H1 (cell line): ENCODE results near the gene SLC24A1. TPM values are rescaled to one million over a fixed set of nuclear protein-coding genes. Genes with fewer than 3 reads are reported as not detected.

Experiments
- BCL11A ChIP-seq, 2 experiments: IDR thresholded peaks; one replicate each; pipeline ENCODE4 v1.6.1; 2011; ENCODE audit warnings: low read depth in 2 of 2, low read length in 2 of 2, mild to moderate bottlenecking in 2 of 2
- BRCA1 ChIP-seq: IDR thresholded peaks from 2 replicates; pipeline ENCODE4 v1.6.1; 2012; ENCODE audit warnings: low read depth, low read length, improper control_type of control experiment
- CBX5 ChIP-seq: fragments of 300-800, 300-1000 bp; sonication (generic); IDR thresholded peaks from 2 replicates; pipeline ENCODE4 v1.7.1; 2016; ENCODE audit warnings: antibody characterized with exemption, low read length, low read depth
- CEBPB ChIP-seq: IDR thresholded peaks from 2 replicates; pipeline ENCODE4 v1.6.1; 2012; ENCODE audit warnings: low read depth, low read length
- CREB1 ChIP-seq: IDR thresholded peaks from 2 replicates; pipeline ENCODE4 v1.6.1; 2012; ENCODE audit warnings: inconsistent platforms
- CTCF ChIP-seq, 3 experiments: IDR thresholded peaks; 1 replicate in 2 of 3; 2 replicates in 1 of 3; pipeline versions ENCODE4 v1.5.1 to v1.6.1; 2011; ENCODE audit warnings: low read length in 3 of 3, mild to moderate bottlenecking in 3 of 3, inconsistent platforms in 2 of 3, low read depth in 1 of 3, moderate library complexity in 1 of 3; ENCODE audit not compliant: insufficient read depth in 1 of 3; ENCODE audit errors: control extremely low read depth in 1 of 3
- FOSL1 ChIP-seq: IDR thresholded peaks from 2 replicates; pipeline ENCODE4 v1.6.1; 2011; ENCODE audit warnings: mild to moderate bottlenecking, low read depth, low read length, moderate library complexity; ENCODE audit not compliant: insufficient read depth
- GTF2F1 ChIP-seq: IDR thresholded peaks from 2 replicates; pipeline ENCODE4 v1.6.1; 2012; ENCODE audit warnings: low read depth, low read length, improper control_type of control experiment, borderline replicate concordance
- MAX ChIP-seq: IDR thresholded peaks from 2 replicates; pipeline ENCODE4 v1.6.1; 2012; ENCODE audit warnings: inconsistent platforms
- PHF8 ChIP-seq: fragments of 200-600 bp; sonication (generic); conservative IDR thresholded peaks from 2 replicates; pipeline ENCODE4 v1.7.1; 2012; ENCODE audit warnings: low read depth, mild to moderate bottlenecking, inconsistent platforms, low read length, moderate library complexity
- POLR2A ChIP-seq, 2 experiments: IDR thresholded peaks; 1 replicate in 1 of 2; 2 replicates in 1 of 2; pipeline ENCODE4 v1.6.1; 2011; ENCODE audit warnings: low read depth in 2 of 2, low read length in 2 of 2, mild to moderate bottlenecking in 2 of 2; ENCODE audit errors: control extremely low read depth in 1 of 2
- RAD21 ChIP-seq, 2 experiments: IDR thresholded peaks in 1 of 2; conservative IDR thresholded peaks in 1 of 2; 2 replicates each; pipeline ENCODE4 v1.6.1; 2011; ENCODE audit warnings: low read depth in 2 of 2, low read length in 2 of 2, improper control_type of control experiment in 1 of 2, inconsistent platforms in 1 of 2, mild to moderate bottlenecking in 1 of 2, moderate library complexity in 1 of 2
- RBBP5 ChIP-seq: IDR thresholded peaks from 2 replicates; pipeline ENCODE4 v1.7.1; 2012; ENCODE audit warnings: low read depth, mild to moderate bottlenecking, inconsistent platforms, low read length, moderate library complexity, borderline replicate concordance
- SIN3A ChIP-seq, 2 experiments: IDR thresholded peaks in 1 of 2; conservative IDR thresholded peaks in 1 of 2; 2 replicates each; pipeline ENCODE4 v1.6.1; 2011 to 2012; ENCODE audit warnings: low read length in 2 of 2, improper control_type of control experiment in 1 of 2, low read depth in 1 of 2, mild to moderate bottlenecking in 1 of 2
- SIRT6 ChIP-seq: IDR thresholded peaks from one replicate; pipeline ENCODE4 v1.7.1; 2012; ENCODE audit warnings: low read length, inconsistent platforms
- SIX5 ChIP-seq: IDR thresholded peaks from 2 replicates; pipeline ENCODE4 v1.6.1; 2011; ENCODE audit warnings: mild to moderate bottlenecking, low read depth, low read length
- SP2 ChIP-seq: IDR thresholded peaks from 2 replicates; pipeline ENCODE4 v1.6.1; 2012; ENCODE audit warnings: mild to moderate bottlenecking, low read length, inconsistent platforms
- TBP ChIP-seq: IDR thresholded peaks from 2 replicates; pipeline ENCODE4 v1.6.1; 2011; ENCODE audit warnings: low read depth, low read length, improper control_type of control experiment
- TCF12 ChIP-seq: IDR thresholded peaks from 2 replicates; pipeline ENCODE4 v1.6.1; 2011; ENCODE audit warnings: low read depth, mild to moderate bottlenecking, low read length
- polyA plus RNA-seq, 7 experiments: library from polyadenylated mRNA; depleted of rRNA in 3 of 7; stranded (reverse) in 5 of 7; unstranded in 2 of 7; fragments of >200 nt in 5 of 7; fragments of 200-250 nt in 2 of 7; gene quantifications; 1 replicate in 5 of 7; 2 replicates in 1 of 7; 4 replicates in 1 of 7; pipeline versions ENCODE4 v1.2.1 to v1.2.3, GENCODE V29; 2011 to 2013; ENCODE audit warnings: missing spikeins in 2 of 7, mixed read lengths in 2 of 7
- total RNA-seq: library from RNA; stranded (reverse); fragmentation: NEBNext Ultra II Directional; extraction: Animal tissue kit (Norgen Biotek cat#: 25700); gene quantifications from 2 replicates; pipeline ENCODE4 v1.2.1, GENCODE V29; 2021
- TF ChIP-seq, protein P1 (sequence below): IDR thresholded peaks from 2 replicates; pipeline ENCODE4 v1.6.1; 2011; ENCODE audit warnings: low read length, improper control_type of control experiment

Gene SLC24A1
- total and polyA plus RNA-seq, 2 of the 8 experiments (the other 6 are each of a cell fraction or from before 2014, with no cell fraction given) = 4.9 to 6.6 TPM

DNA sequence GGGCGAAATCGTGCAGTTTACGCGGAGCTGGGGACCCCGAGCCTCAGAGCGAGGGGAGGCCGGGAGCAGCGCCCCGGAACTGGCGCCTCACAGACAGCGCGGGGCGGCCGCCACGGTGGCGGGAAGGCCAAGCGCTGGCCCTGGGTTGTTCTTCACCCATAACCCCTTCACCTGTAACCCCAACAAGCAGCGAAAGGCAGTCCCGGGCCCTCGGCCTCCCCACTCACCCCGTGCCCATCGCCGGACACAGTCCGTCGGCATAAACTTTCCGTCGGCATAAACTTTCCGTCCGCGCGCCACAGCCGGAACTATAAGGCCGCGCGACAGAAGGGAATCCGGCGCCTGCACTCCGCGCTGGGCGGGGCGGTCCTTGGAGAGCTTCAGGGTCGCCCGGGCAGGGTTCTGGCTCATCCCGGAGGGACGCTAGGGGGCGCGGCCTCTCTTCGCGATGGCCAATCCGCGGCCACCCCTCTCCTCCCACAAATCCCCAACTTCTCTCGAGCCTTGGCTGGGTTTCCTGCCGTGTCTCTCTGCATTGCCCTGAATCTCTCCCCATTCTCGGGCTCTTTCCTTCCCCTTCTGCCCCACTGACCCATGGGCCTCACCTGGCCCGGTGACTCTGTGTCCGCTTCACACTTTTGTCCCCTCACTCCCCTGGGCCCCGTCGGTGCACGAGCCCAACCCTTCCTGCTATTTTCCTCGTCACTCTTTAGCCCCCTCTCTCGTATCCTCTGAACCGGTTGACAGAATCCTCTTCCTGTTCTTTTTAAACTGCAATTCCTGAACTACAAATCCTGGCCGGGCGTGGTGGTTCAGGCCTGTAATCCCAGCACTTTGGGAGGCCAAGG, 10.6 kb upstream of the SLC24A1 start, which contains the start of gene INTS14 (continued):
- TF ChIP-seq CTCF (IDR thresholded peaks at IDR 0.05; ENCODE audit: control extremely low read depth in 1 of 3, insufficient read depth in 1 of 3, low read depth in 1 of 3, low read length in 3 of 3) = peak; percentile 67 to 70 (median 68)
- TF ChIP-seq BRCA1 = no peak
- TF ChIP-seq SIN3A (conservative IDR thresholded peaks at IDR 0.05 in 1 of 2, IDR thresholded peaks at IDR 0.05 in 1 of 2; ENCODE audit: low read depth in 1 of 2, low read length in 2 of 2) = peak; percentile 80 to 92; a peak in 2 of 4 replicates
- no peak for TF ChIP-seq BCL11A (IDR thresholded peaks at IDR 0.05; ENCODE audit: low read depth in 2 of 2, low read length in 2 of 2)
- TF ChIP-seq RBBP5 = peak; percentile 95; the same call in 1 of the 2 replicates
- TF ChIP-seq FOSL1 = peak; percentile 49; the same call in 1 of the 2 replicates
- TF ChIP-seq TBP = peak; percentile 88
- TF ChIP-seq, protein P1, sequence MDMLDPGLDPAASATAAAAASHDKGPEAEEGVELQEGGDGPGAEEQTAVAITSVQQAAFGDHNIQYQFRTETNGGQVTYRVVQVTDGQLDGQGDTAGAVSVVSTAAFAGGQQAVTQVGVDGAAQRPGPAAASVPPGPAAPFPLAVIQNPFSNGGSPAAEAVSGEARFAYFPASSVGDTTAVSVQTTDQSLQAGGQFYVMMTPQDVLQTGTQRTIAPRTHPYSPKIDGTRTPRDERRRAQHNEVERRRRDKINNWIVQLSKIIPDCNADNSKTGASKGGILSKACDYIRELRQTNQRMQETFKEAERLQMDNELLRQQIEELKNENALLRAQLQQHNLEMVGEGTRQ = no peak
- peak; percentile 59 to 66 for TF ChIP-seq RAD21 (IDR thresholded peaks at IDR 0.05 in 1 of 2, conservative IDR thresholded peaks at IDR 0.05 in 1 of 2; ENCODE audit: low read depth in 2 of 2, low read length in 2 of 2)
- no peak for TF ChIP-seq CBX5
- TF ChIP-seq CREB1 = peak; percentile 71
- TF ChIP-seq SP2 = no peak
- TF ChIP-seq SIRT6 = no peak
- TF ChIP-seq SIX5 = peak; percentile 33; the same call in 1 of the 2 replicates
- 0 out of 2 replicates have a peak, but pooled peaks have one; percentile 35 for TF ChIP-seq TCF12
- peak; percentile 83 to 98 for TF ChIP-seq POLR2A (IDR thresholded peaks at IDR 0.05; ENCODE audit: control extremely low read depth in 1 of 2, low read depth in 2 of 2, low read length in 2 of 2)
- no peak for TF ChIP-seq CEBPB
- peak; percentile 97 for TF ChIP-seq PHF8
- TF ChIP-seq GTF2F1 = peak; percentile 39; the same call in 1 of the 2 replicates
- TF ChIP-seq MAX = peak; percentile 89
